ENCODE data around the gene TRIP4.

GRCh38 chr15:64423970-64424369, 36.3 kb downstream of the TRIP4 start:
- TF ChIP-seq CTCF (IDR thresholded peaks at IDR 0.05 in 4 of 5, conservative IDR thresholded peaks at IDR 0.05 in 1 of 5) (no peak), POLR2A (IDR thresholded peaks at IDR 0.05) (no peak)

Data from gastrocnemius medialis (tissue), 4 donors.